NCI-H187 treated with DMSO at 0.1 percent for 48 hours (cell line): ENCODE data around the gene DNAAF5.
"Not testable (repeated sequence)": the region's sequence is repeated elsewhere in the genome, so short reads cannot be mapped to it uniquely, and the experiment has no call there.

Source experiments
- DNase-seq: peaks from one replicate; lab custom pipeline; 2025; lab: John Stamatoyannopoulos, UW

The DNAAF5 gene

GRCh38 chr7:730501-731439, 4.3 kb downstream of the DNAAF5 start:
- DNase-seq = no peak

GRCh38 chr7:731440-732085, 5.1 kb downstream of the DNAAF5 start:
- no peak for DNase-seq

GRCh38 chr7:732094-732541, 5.6 kb downstream of the DNAAF5 start:
- no peak for DNase-seq

GRCh38 chr7:732556-732955, 6.1 kb downstream of the DNAAF5 start:
- DNase-seq = no peak

GRCh38 chr7:734214-734613, 7.7 kb downstream of the DNAAF5 start:
- DNase-seq = no peak

- DNase-seq = no peak
These were observed 8.3 kb downstream of the DNAAF5 start for GRCh38 chr7:734808-735207.

GRCh38 chr7:738241-738640, 11.7 kb downstream of the DNAAF5 start:
- DNase-seq = no peak

GRCh38 chr7:738723-739454, 12.4 kb downstream of the DNAAF5 start:
- DNase-seq = no peak

GRCh38 chr7:739455-739982, 13.0 kb downstream of the DNAAF5 start:
- DNase-seq = no peak

- no peak for DNase-seq
These were observed 13.8 kb downstream of the DNAAF5 start for GRCh38 chr7:739983-740942.

- no peak for DNase-seq
These were observed 14.7 kb downstream of the DNAAF5 start for GRCh38 chr7:741191-741671.

- DNase-seq = no peak
These were observed 15.4 kb downstream of the DNAAF5 start for GRCh38 chr7:741850-742249.

- no peak for DNase-seq
These were observed 16.3 kb downstream of the DNAAF5 start for GRCh38 chr7:742791-743190.

- DNase-seq = not testable (repeated sequence)
These were observed 17.0 kb downstream of the DNAAF5 start for GRCh38 chr7:743341-744127.

GRCh38 chr7:744128-744520, 17.6 kb downstream of the DNAAF5 start:
- not testable (repeated sequence) for DNase-seq

GRCh38 chr7:744854-745430, 18.4 kb downstream of the DNAAF5 start:
- DNase-seq = no peak

GRCh38 chr7:745431-746154, 19.1 kb downstream of the DNAAF5 start:
- DNase-seq = no peak

GRCh38 chr7:746155-747061, 19.9 kb downstream of the DNAAF5 start:
- DNase-seq = no peak
